ENCODE measurements around the gene NLRP5. TPM values are rescaled to one million over a fixed set of nuclear protein-coding genes. Genes with fewer than 3 reads are reported as not detected.

NLRP5 gene
- total RNA-seq, 1 experiment from 2014 or later: not detected

DNA sequence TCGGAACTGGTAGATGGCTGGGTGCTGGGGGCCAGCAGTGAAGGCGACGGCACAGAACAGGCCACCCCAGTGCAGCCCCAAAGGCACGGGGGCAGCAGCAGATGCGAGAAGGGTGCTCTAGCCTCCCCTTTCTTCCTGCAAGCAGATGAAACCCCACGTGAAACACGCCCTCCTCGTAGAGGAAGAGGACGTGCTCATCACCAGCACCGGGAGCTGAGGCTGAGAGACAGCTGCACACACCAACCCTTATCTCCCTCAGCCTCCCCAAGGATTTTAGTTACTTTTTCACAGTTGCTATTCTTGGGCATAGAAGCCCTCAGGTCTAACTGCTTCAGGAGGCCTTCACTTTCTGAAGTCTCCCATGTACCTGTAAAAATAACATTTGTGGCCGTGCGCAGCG is 122.7 kb downstream of the NLRP5 start:
- no TSS peak for BruUV-seq (replicated peaks)
- Histone ChIP-seq H2AFZ (no peak overlapping the region), H3K36me3 (ENCODE audit: low read depth) (no peaks in the 10 kb centered on the region; the same call in 1 of the 2 replicates), H3K4me1 (replicated peaks; ENCODE audit: insufficient read depth) (peaks cover 24% of the 10 kb centered on the region), H3K79me2 (ENCODE audit: low read depth) (peaks cover 99% of the 10 kb centered on the region), H3K9me3 (ENCODE audit: insufficient read depth, low read depth) (no peaks in the 10 kb centered on the region), H3K4me3 (no peak overlapping the region), H3K27me3 (ENCODE audit: insufficient read depth, low read depth) (no peaks in the 10 kb centered on the region), H3K27ac (no peak overlapping the region), H4K20me1 (ENCODE audit: insufficient read depth) (peaks cover 91% of the 10 kb centered on the region), H3F3A (ENCODE audit: insufficient read depth, low read depth) (peaks cover 15% of the 10 kb centered on the region), H3K9me2 (ENCODE audit: insufficient read depth) (no peaks in the 10 kb centered on the region), H3K4me2 (no peak overlapping the region)
- POLR2A ChIA-PET (ENCODE audit: unreplicated experiment): no interaction called here
- peak in 1 of 2 experiments; percentile 4 for DNase-seq
- intact Hi-C loops (cut with micrococcal nuclease; ENCODE audit: unreplicated experiment): no loop called here
- TF ChIP-seq, protein P1, sequence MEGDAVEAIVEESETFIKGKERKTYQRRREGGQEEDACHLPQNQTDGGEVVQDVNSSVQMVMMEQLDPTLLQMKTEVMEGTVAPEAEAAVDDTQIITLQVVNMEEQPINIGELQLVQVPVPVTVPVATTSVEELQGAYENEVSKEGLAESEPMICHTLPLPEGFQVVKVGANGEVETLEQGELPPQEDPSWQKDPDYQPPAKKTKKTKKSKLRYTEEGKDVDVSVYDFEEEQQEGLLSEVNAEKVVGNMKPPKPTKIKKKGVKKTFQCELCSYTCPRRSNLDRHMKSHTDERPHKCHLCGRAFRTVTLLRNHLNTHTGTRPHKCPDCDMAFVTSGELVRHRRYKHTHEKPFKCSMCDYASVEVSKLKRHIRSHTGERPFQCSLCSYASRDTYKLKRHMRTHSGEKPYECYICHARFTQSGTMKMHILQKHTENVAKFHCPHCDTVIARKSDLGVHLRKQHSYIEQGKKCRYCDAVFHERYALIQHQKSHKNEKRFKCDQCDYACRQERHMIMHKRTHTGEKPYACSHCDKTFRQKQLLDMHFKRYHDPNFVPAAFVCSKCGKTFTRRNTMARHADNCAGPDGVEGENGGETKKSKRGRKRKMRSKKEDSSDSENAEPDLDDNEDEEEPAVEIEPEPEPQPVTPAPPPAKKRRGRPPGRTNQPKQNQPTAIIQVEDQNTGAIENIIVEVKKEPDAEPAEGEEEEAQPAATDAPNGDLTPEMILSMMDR (conservative IDR thresholded peaks at IDR 0.05): no peak
- no peak for TF ChIP-seq EZH2 (IDR thresholded peaks at IDR 0.05; ENCODE audit: low read depth)
- CTCF ChIA-PET: no interaction called here

DNA sequence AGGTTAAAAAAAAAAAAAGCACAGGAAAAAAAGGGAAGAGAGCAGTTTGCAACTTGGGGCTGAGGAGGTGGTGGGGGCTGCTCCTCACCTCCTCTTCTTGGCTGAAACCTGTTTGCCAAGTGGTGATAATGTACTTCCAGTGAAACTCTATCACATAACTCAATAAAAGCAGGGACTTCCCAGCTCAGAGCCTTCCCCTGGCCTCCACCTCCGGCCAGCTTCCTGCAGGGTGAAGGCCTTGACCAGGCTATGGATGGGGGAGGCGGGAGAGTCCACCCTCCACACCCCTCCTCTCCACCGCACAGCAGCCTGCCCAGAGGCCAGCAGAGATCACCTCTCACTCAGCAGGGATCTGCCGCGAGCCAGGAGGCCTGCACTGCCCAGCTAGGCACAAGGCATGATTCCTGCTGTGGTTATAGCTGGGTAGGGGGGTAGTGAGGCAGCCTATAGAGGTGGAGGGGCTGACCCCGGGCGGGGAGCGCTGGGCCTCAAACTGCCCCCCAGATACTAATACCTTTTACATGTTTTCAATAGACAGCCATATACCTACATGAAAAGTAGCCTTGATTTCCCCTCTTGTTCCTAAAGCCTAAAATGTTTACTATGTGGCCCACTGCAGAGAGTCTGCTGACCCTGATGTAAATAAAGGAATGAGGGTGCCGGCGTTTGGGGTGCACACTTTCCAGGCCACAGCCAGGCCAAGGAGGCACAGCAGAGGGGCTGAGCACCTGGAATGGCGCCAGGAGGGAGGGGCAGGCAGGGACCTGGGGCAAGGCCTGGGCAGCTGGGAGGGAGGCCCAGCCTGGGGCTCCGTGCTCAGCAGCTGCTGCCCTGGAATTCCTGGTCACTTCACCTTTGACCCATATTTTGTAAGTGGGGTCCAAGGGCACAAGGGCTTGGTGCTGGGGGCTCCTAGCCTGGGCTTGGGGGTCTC is 124.2 kb downstream of the NLRP5 start:
- Histone ChIP-seq H3K36me3 (ENCODE audit: low read depth) (no peaks in the 10 kb centered on the region; the same call in 1 of the 2 replicates), H3K4me2 (peak overlapping the region; percentile 50), H4K20me1 (ENCODE audit: insufficient read depth) (peaks cover 95% of the 10 kb centered on the region), H3F3A (ENCODE audit: insufficient read depth, low read depth) (peaks cover 12% of the 10 kb centered on the region), H3K27ac (peak overlapping the region; percentile 69), H3K27me3 (ENCODE audit: insufficient read depth, low read depth) (no peaks in the 10 kb centered on the region), H2AFZ (no peak overlapping the region), H3K4me3 (no peak overlapping the region), H3K4me1 (replicated peaks; ENCODE audit: insufficient read depth) (peaks cover 24% of the 10 kb centered on the region), H3K9me2 (ENCODE audit: insufficient read depth) (no peaks in the 10 kb centered on the region), H3K9me3 (ENCODE audit: insufficient read depth, low read depth) (no peaks in the 10 kb centered on the region), H3K79me2 (ENCODE audit: low read depth) (peaks cover 99% of the 10 kb centered on the region)
- ChIA-PET POLR2A (ENCODE audit: unreplicated experiment) (no interaction called here), CTCF (no interaction called here)
- peak; percentile 71 to 78 for DNase-seq
- no TSS peak for BruUV-seq (replicated peaks)
- intact Hi-C loops (cut with micrococcal nuclease; ENCODE audit: unreplicated experiment): no loop called here
- TF ChIP-seq, protein P1 (conservative IDR thresholded peaks at IDR 0.05): no peak
- no peak for TF ChIP-seq EZH2 (IDR thresholded peaks at IDR 0.05; ENCODE audit: low read depth)

Other genes with a start within 250 kb of the NLRP5 start
- not detected in 2 replicates for gene NLRP9, start 248.4 kb upstream of the NLRP5 start, total RNA-seq (2021)
- not detected in 2 replicates for gene RFPL4A, start 227.7 kb upstream of the NLRP5 start, total RNA-seq (2021)
- not detected in 2 replicates for gene RFPL4AL1, start 217.7 kb upstream of the NLRP5 start, total RNA-seq (2021)
- gene NLRP11, start 154.8 kb upstream of the NLRP5 start, total RNA-seq (2021): not detected in 2 replicates
- gene NLRP4, start 150.2 kb upstream of the NLRP5 start, total RNA-seq (2021): 1.6 and 1.7 TPM in 2 replicates
- gene NLRP13, start 54.4 kb upstream of the NLRP5 start, total RNA-seq (2021): not detected in 2 replicates
- not detected in 2 replicates for gene NLRP8, start 38.9 kb upstream of the NLRP5 start, total RNA-seq (2021)
- 51.4 and 51.5 TPM in 2 replicates for gene ZNF787, start 134.5 kb downstream of the NLRP5 start, total RNA-seq (2021)
- gene ZNF444, start 154.5 kb downstream of the NLRP5 start, total RNA-seq (2021): 50.5 and 74.2 TPM in 2 replicates
- not detected in 2 replicates for gene GALP, start 189.2 kb downstream of the NLRP5 start, total RNA-seq (2021)
- gene ZSCAN5B, start 211.0 kb downstream of the NLRP5 start, total RNA-seq (2021): not detected in 2 replicates
- gene ZSCAN5C, start 215.5 kb downstream of the NLRP5 start, total RNA-seq (2021): not detected in 2 replicates